Hypothalamus (tissue), 51 donors: ENCODE results near the gene OR2AT4.
"Not testable (repeated sequence)": the region's sequence is repeated elsewhere in the genome, so short reads cannot be mapped to it uniquely, and the experiment has no call there.

Source experiments
- DNase-seq, 51 donors: peaks; one replicate each; lab custom pipeline; 2025; lab: John Stamatoyannopoulos, UW

OR2AT4 gene

DNA sequence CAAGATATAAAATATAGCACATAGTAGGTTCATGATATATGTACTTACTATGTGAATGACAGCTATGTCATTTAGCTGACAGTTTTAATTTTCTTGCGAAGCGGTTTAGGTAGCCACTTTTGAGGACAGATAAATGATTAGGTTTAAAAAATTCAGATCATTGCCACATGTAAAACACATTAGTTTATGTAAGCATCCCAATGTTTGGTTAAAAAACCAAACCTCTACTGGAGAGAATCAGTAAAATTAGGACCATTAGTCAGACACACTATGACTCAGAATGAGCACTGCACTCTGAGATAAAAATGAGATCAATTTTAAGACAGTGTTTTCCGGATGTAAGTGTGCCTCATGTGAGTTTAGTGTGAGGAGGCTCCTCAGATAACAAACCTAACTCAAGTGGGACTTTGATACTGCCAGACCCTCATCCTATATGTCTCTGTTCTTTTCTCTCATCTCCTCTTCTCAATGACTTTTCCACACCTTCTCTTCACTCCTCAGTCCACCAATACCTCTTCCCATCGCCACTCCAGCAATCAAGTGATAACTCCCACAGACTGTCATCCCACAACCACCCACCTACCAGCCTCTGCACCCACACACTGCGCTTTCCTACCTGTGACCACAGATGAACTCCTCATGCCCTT, 6.8 kb upstream of the OR2AT4 start:
- no peak for DNase-seq

DNA sequence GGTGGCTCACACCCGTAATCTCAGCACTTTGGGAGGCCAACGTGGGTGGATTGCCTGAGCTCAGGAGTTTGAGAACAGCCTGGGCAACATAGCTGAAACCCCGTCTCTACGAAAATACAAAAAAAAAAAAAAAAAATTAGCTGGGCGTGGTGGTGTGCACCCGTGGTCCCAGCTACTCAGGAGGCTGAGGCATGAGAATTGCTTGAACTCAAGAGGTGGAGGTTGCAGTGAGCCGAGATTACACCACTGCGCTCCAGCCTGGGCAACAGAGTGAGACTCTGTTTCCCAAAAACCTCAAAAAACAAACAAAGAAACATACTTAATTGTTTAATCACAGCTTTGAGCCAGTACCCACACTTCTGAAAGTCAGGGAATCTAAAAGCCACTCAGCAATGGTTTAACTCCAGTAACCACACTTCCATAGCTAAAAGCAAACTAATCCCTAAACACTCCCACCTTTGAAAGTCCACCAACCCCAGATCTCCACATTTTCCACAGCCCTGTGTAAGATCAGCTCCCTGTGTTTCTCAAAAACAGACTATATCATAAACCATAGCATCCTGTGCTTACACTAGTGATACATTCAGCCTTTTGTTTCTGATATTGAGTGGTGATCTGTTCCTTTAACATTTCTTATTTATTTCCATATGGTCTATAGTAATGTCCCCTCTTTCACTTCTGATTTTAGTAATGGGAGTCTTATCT, 4.9 kb upstream of the OR2AT4 start:
- DNase-seq = no peak

DNA sequence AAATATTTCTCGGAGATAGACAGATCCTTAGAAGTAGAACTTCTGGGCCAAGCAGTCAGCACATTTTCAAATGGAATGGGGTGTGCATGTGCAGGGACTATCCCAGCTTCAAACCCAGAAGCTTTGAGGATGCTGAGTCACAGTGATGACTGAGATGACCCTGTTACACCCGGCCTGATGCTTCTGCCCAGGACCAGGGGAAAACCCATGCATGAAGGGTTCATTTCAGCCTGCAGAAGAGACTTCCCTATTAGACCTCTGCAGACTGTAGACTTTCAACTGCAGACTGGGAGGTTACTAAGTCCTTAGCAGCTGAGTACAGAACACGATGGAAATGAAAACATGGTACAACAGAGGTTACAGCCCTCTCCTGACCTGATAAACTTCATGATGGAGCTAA, 3.6 kb upstream of the OR2AT4 start:
- no peak for DNase-seq

DNA sequence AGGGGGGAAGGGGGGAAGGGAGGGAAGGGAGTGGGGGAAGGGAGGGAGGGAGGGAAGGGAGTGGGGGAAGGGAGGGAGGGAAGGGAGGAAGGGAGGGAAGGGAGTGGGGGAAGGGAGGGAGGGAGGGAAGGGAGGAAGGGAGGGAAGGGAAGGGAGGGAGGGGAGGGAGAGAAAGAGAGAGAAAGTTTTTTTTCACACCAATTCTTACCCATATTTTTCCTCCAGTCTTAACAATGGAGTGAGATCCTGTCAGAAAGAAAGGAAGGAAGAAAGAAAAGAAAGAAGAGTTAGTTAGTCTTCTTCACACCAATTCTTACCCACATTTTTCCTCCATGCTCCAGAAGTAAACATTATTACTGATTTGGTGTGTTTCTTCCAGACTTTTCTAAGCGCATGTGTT, 3.0 kb upstream of the OR2AT4 start:
- no peak for DNase-seq

DNA sequence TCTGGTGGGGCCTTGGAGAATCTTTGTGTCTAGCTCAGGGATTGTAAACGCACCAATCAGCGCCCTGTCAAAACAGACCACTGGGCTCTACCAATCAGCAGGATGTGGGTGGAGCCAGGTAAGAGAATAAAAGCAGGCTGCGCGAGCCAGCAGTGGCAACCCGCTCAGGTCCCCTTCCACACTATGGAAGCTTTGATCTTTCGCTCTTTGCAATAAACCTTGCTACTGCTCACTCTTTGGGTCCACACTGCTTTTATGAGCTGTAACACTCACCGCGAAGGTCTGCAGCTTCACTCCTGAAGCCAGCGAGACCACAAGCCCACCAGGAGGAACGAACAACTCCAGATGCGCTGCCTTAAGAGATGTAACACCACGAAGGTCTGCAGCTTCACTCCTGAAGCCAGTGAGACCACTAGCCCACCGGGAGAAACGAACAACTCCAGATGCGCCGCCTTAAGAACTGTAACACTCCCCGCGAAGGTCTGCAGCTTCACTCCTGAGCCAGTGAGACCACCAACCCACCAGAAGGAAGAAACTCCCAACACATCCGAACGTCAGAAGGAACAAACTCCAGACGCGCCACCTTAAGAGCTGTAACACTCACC, 2.3 kb upstream of the OR2AT4 start:
- not testable (repeated sequence) for DNase-seq

DNA sequence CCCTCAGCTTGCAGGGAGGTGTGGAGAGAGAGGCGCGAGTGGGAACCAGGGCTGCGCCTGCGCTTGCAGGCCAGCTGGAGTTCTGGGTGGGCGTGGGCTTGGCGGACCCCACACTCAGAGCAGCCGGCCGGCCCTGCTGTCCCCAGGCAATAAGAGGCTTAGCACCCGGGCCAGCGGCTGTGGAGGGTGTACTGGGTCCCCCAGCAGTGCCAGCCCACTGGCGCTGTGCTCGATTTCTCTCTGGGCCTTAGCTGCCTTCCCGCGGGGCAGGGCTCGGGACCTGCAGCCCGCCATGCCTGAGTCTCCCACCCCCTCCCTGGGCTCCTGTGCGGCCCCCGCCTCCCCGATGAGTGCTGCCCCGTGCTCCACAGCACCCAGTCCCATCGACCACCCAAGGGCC, 1.5 kb upstream of the OR2AT4 start:
- DNase-seq = not testable (repeated sequence)

DNA sequence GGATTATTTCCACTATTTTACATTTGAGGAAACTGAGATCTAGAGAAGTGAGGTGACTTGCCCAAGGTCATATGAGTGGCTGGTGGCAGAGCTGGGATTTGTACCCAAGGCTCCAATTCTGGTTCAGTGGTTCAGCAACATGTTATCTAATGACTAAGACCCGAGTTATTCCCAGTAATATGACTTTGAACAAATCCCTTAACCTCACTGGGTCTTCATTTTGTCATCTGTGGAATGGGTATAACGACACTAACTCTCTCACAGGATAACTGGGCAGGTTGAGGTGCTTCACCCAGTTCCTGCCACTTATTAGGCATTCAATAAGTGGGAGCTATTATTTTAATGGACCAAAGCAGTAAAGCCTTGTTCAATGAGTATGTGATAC, 489 bp upstream of the OR2AT4 start:
- DNase-seq = no peak

DNA sequence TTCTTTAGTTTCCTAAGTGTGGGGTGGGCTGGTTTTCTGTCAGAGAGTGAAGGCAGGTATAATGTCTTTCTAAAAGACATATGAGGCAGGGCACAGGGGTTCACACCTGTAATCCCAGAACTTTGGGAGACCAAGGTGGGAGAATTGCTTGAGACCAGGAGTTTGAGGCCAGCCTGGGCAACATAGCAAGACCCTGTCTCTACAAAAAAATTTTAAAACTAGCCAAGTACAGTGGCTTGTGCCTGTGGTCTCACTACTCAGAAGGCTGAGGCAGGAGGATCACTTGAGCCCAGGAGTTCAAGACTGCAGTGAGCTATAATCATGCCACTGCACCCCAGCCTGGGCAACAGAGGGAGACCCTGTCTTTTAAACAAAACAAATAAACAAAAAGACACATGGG, 2.3 kb downstream of the OR2AT4 start:
- not testable (repeated sequence) for DNase-seq

DNA sequence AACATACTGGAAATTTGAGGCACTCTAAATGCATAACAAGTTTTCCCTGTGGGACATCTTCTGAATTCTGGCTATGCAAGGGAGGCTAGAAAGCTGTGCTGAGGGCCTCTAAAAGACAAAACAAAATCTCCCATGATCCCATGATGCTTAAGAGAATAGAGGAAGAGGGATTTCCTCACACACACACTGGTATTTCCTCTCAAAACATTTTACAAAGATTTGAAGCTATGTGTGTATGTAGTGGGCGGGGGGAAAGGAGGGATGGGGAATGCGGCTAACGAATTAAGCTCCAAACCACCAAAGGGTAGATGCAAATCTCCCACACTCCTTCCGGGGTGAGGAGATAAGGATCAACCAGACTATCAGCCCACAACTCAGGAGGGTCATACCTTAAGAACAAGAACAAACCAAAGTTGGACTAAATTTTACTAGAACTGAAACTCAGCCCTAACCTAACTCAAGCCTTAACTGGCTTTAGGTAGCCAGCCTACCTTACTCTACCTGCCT, 6.0 kb downstream of the OR2AT4 start:
- no peak for DNase-seq

DNA sequence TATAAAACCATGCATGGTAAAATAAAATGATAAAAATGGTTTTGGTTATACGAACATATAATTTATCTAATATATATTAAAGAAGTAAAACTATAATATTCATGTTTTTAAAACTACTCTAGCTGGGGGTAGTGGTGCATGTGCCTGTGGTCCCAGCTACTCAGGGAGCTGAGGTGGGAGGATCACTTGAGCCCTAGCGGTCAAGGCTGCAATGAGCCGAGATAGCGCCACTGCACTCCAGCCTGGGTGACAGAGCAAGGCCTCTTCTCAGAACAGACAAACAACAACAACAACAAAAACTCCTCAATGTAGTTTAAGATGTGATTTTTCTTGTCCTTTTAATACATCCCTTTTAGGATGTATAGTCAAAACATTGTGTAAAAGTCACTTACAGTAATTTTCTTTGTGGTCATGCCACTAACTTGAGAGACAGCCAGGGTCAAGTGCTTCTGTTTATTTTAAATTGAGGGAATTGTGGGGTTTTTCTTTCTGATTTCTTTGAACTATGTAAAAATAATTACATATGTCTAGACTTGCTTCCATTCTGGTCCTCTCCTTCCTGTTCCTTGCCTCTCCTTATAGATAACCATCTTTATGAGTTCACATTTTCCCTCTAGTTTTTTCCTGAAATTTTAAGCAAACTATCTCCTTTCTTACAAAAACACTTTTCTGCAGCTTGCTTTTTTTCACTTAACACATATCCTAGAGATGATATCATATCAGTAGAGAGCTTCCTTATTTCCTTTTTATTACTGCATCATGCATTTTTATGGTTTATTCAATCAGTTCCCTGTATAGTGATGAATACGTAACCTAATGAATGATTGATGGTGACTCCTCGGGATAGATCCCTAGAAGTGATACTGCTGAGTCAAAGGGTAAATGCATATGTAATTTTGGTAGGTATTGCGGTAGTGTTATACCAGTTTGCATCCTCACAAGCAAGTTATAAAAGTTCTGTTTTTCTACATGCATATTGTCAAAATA, 9.1 kb downstream of the OR2AT4 start:
- no peak for DNase-seq

DNA sequence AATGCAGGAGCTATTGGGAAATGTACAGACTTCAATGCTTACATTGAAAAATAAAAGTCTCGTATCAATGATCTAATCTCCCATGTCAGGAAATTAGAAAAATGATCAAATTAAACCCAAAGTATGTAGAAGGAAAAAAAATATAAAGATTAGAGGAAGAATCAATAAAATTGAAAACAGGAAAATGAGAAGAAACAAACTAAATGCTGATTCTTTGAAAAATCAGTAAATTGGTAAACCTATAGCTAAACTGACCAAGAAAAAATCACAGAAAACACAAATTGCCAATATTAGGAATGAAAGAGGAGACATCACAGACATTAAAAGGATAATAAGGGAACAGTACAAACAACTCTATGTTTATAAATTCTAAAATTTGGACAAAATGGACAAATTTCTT, 11.8 kb downstream of the OR2AT4 start:
- DNase-seq = no peak

DNA sequence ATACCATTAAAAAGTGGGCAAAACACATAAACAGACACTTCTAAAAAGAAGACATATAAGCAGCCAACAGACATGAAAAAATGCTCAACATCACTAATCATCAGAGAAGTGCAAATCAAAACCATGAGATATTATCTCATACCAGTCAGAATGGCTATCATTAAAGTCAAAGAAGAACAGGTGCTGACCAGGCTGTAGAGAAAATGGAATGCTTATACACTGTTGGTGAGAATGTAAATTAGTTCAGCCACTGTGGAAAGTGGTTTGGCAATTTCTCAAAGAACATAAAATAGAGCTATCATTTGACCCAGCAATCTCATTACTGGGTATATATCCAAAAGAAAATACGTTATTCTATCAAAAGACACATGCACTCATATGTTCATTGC, 13.5 kb downstream of the OR2AT4 start:
- no peak for DNase-seq

DNA sequence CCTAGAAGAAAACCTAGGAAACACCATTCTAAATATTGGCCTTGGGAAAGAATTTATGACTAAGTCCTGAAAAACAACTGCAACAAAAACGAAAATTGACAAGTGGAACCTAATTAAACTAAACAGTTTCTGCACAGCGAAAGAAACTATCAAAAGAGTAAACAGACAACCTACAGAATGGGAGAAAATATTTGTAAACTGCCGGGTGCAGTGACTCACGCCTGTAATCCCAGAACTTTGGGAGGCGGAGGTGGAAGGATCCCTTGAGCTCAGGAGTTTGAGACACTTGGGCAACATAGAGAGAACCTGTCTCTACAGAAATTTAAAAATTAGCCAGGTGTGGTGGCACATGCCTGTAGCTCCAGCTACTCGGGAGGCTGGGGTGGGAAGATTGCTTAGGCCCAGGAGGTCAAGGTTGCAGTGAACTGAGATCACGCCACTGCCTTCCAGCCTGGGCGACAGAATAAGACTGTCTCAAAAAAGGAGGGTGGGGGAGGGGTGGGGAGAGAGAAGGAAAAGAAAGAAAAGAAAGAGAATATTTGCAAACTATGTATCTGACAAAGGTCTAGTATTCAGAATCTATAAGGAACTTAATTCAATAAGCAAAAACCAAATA, 14.0 kb downstream of the OR2AT4 start:
- DNase-seq = no peak

DNA sequence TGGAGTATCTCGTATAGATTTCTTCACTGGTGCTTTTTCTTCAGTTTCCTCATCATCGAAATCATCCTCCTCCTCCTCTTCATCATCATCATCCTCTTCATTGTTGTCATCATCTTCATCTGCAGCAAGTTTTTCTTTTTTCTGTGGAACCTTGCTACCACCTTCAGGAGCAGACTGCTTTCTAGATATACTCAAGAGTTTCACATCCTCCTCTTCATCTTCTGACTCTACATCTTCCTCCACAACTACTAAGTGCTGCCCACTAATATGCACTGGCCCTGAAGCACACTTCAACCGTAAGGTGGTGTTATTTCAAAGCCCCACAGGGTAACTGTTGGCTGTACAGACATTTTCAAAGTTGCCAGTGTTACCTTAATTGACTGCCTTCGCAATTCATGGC, 17.1 kb downstream of the OR2AT4 start:
- no peak for DNase-seq

DNA sequence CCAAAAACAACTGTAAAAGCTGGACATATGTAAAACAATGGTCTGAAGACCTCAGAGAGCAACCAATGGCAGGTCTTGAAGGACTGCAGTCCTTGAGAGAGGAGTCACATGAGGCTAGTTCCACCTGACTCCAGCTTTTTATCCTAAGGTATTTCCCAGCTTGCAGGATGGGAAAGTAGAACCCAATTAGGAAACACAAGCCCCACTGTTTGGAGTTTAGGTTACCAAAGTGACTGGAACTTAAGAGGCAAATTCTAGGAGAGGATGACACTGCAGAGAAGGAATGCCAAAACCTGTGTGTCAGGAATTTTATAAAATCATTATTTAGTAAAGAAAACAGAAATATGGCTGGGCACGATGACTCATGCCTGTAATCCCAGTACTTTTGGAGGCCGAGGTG, 18.4 kb downstream of the OR2AT4 start:
- DNase-seq = no peak

DNA sequence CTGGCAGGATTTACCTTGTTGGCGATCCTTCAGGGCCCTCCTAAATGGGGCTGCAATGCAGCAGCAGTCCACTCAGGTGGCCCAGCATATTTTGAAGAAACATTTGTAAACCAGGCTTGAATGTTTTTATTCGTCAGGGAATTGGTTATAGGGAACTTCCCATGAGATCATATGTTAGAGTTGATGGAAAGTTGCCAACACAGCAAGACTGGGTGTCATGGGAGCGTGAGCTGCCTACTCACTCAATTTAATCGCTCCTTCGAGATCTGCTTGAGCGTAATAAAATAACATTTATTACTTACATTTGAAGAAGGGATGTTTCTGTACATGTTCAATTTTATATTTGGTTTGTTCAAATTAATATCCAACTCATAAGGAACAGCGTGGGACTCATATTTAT, 19.4 kb downstream of the OR2AT4 start:
- no peak for DNase-seq

DNA sequence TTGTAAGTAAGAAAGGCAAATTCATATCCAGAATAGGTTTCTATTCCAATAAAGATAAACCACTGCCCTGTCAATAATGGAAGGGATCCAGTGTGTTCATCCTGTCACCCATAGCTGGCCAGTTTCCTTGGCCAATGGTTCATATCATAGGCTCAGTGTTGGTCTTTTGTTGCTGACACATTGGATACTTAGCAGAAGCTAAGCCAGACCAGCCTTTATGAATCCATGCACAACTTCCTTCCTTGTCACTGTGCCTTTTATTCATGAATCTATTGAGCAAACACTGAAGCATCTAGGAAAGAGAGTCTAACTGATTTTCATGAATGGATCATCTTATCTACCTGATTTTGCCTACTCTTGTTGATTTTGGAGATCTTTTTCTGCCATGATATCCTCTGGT, 20.0 kb downstream of the OR2AT4 start:
- no peak for DNase-seq

DNA sequence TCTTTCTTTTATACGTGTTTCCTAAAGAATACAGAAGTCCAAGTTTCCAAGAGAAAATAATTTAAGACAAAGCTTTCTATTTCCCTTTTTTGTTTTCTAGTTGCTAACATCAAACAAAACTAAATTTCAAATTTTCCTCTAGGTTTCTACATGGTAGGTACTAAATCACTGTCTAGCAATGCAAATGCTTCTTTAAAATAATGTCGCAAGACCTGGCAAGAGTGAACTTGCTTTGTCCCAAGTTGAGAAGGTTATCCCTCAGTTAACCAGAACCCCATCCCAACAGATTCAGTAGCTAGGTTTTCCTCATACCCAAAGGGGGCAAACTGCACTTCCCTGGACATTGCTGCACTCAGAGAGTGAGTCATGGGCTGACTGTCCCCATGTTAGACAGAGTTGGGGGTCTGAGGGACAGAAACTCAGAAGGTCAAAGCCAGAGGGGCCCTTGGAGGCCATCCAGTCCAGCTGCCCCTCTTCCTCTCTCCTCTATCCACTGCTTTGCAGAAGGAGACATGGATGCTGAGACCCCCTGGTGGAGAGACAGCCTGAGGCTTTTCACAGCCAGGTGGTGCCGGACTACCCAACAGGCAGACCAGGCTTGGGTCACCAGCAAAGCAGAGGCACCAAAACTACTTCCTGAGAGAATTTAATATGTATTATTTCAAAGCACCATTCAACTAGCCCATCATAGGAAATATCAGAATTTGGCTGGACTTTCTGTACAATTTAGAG, 23.1 kb downstream of the OR2AT4 start:
- no peak for DNase-seq

DNA sequence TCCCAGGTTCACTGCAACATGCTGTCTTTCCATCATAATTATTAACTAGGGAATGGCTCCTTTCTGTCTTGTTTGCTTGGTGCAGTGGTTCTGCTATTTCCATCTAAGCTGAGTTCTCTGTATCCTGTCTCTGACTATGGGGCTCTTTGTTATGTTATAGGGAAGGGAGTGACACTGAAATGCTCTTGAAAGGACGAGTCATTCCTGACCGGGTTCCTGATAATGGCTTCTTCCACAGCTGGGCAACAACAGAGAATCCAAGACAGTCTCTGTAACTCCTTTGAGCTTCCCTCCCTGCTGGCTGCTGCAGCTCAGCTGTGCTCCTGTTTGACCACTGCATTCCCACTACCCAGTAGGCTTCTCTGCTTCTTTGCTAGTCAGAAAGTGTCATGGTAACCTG, 24.1 kb downstream of the OR2AT4 start:
- DNase-seq = peak in 1 of 51 donors; percentile 5

DNA sequence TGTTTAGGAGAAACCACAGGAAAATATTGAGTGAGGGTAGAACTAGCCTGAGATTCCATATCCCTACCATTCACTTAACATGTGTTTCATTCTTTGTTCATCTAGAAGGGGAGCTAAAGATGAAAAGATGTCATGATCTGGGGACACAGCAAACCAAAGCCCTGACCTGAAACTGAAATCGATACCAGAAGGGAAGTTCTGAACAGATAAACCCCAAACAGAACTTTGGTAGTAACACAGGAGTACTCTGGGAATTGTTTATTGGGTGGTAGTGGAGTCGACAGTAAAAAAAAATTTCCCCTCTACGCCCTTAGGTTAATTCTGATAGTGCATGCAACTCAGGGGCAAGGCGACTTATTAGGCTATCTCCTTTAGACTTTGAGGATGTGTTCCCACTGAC, 27.2 kb downstream of the OR2AT4 start:
- DNase-seq = no peak
